T-helper 2 cell treated with Interferon-gamma antibody and Interleukin-4, amounts not matched to agents 5 μg/mL and 100 μg/mL, for 36 hours (primary cell): ENCODE measurements around the gene PDE4C.

Experiments
- DNase-seq: peaks from one replicate; pipeline ENCODE4 v3.0.0; 2021; ENCODE audit warnings: low spot score
- H3K27ac Mint-ChIP-seq: one replicate; pipeline ENCODE4 v1.8.0; 2021; ENCODE audit warnings: mild to moderate bottlenecking, mixed read lengths
- H3K27me3 Mint-ChIP-seq: one replicate; pipeline ENCODE4 v1.8.0; 2021; ENCODE audit warnings: low read depth, mixed read lengths
- H3K36me3 Mint-ChIP-seq: one replicate; pipeline ENCODE4 v1.8.0; 2021; ENCODE audit warnings: low read depth, mixed read lengths
- H3K4me1 Mint-ChIP-seq: one replicate; pipeline ENCODE4 v1.8.0; 2021; ENCODE audit warnings: low read depth, mixed read lengths
- H3K4me3 Mint-ChIP-seq: one replicate; pipeline ENCODE4 v1.8.0; 2022; ENCODE audit warnings: mild to moderate bottlenecking, moderate library complexity, mixed read lengths
- H3K9me3 Mint-ChIP-seq: one replicate; pipeline ENCODE4 v1.8.0; 2021; ENCODE audit warnings: mixed read lengths

Gene PDE4C

GRCh38 chr19:18234194-18234593, 8.0 kb upstream of the PDE4C start:
- no peaks in the 10 kb centered on the region for H3K9me3 Mint-ChIP-seq
- H3K27me3 Mint-ChIP-seq = peaks cover 29% of the 10 kb centered on the region
- H3K4me3 Mint-ChIP-seq = no peak overlapping the region
- no peak overlapping the region for H3K27ac Mint-ChIP-seq
- no peak for DNase-seq
- peaks cover 2% of the 10 kb centered on the region for H3K4me1 Mint-ChIP-seq
- no peaks in the 10 kb centered on the region for H3K36me3 Mint-ChIP-seq

- Mint-ChIP-seq H3K4me3 (no peak overlapping the region), H3K27ac (no peak overlapping the region), H3K4me1 (peaks cover 2% of the 10 kb centered on the region), H3K27me3 (peaks cover 29% of the 10 kb centered on the region), H3K9me3 (no peaks in the 10 kb centered on the region), H3K36me3 (no peaks in the 10 kb centered on the region)
- peak; percentile 53 for DNase-seq
Observed at GRCh38 chr19:18233224-18233825, 7.1 kb upstream of the PDE4C start.

- Mint-ChIP-seq H3K36me3 (no peaks in the 10 kb centered on the region), H3K27me3 (peaks cover 34% of the 10 kb centered on the region), H3K27ac (no peak overlapping the region), H3K4me3 (no peak overlapping the region), H3K4me1 (peaks cover 2% of the 10 kb centered on the region), H3K9me3 (no peaks in the 10 kb centered on the region)
- peak; percentile 27 for DNase-seq
Observed at GRCh38 chr19:18232540-18233223, 6.4 kb upstream of the PDE4C start.

- no peak for DNase-seq
- H3K4me1 Mint-ChIP-seq = peaks cover 2% of the 10 kb centered on the region
- peaks cover 43% of the 10 kb centered on the region for H3K27me3 Mint-ChIP-seq
- H3K27ac Mint-ChIP-seq = no peak overlapping the region
- H3K36me3 Mint-ChIP-seq = no peaks in the 10 kb centered on the region
- H3K9me3 Mint-ChIP-seq = no peaks in the 10 kb centered on the region
- H3K4me3 Mint-ChIP-seq = no peak overlapping the region
Observed at GRCh38 chr19:18231775-18232174, 5.5 kb upstream of the PDE4C start.

- peaks cover 47% of the 10 kb centered on the region for H3K27me3 Mint-ChIP-seq
- H3K4me1 Mint-ChIP-seq = peaks cover 2% of the 10 kb centered on the region
- H3K9me3 Mint-ChIP-seq = no peaks in the 10 kb centered on the region
- no peak overlapping the region for H3K27ac Mint-ChIP-seq
- DNase-seq = no peak
- no peaks in the 10 kb centered on the region for H3K36me3 Mint-ChIP-seq
- no peak overlapping the region for H3K4me3 Mint-ChIP-seq
Observed at GRCh38 chr19:18230941-18231734, 4.9 kb upstream of the PDE4C start.

- Mint-ChIP-seq H3K27me3 (peaks cover 58% of the 10 kb centered on the region), H3K27ac (no peak overlapping the region), H3K4me1 (peaks cover 2% of the 10 kb centered on the region)
Observed at GRCh38 chr19:18229915-18230314, 3.7 kb upstream of the PDE4C start.

GRCh38 chr19:18229474-18229873, 3.2 kb upstream of the PDE4C start:
- no peak overlapping the region for H3K4me3 Mint-ChIP-seq
- no peak overlapping the region for H3K27ac Mint-ChIP-seq
- H3K4me1 Mint-ChIP-seq = peaks cover 5% of the 10 kb centered on the region
- H3K27me3 Mint-ChIP-seq = peaks cover 62% of the 10 kb centered on the region
- H3K36me3 Mint-ChIP-seq = no peaks in the 10 kb centered on the region
- DNase-seq = no peak
- no peaks in the 10 kb centered on the region for H3K9me3 Mint-ChIP-seq

More at GRCh38 chr19:18229915-18230314, 3.7 kb upstream of the PDE4C start:
- Mint-ChIP-seq H3K4me3 (no peak overlapping the region), H3K36me3 (no peaks in the 10 kb centered on the region), H3K9me3 (no peaks in the 10 kb centered on the region)
- no peak for DNase-seq

GRCh38 chr19:18227781-18228271, 1.6 kb upstream of the PDE4C start:
- peaks cover 10% of the 10 kb centered on the region for H3K4me1 Mint-ChIP-seq
- no peak overlapping the region for H3K27ac Mint-ChIP-seq

GRCh38 chr19:18226956-18227780, 930 bp upstream of the PDE4C start:
- peaks cover 8% of the 10 kb centered on the region for H3K4me1 Mint-ChIP-seq
- no peak overlapping the region for H3K27ac Mint-ChIP-seq
- H3K36me3 Mint-ChIP-seq = no peaks in the 10 kb centered on the region
- no peak overlapping the region for H3K4me3 Mint-ChIP-seq
- peaks cover 55% of the 10 kb centered on the region for H3K27me3 Mint-ChIP-seq
- no peaks in the 10 kb centered on the region for H3K9me3 Mint-ChIP-seq
- DNase-seq = no peak

More at GRCh38 chr19:18227781-18228271, 1.6 kb upstream of the PDE4C start:
- no peak overlapping the region for H3K4me3 Mint-ChIP-seq
- no peaks in the 10 kb centered on the region for H3K9me3 Mint-ChIP-seq
- DNase-seq = no peak
- H3K36me3 Mint-ChIP-seq = no peaks in the 10 kb centered on the region
- H3K27me3 Mint-ChIP-seq = peaks cover 60% of the 10 kb centered on the region

- Mint-ChIP-seq H3K9me3 (no peaks in the 10 kb centered on the region), H3K4me1 (peaks cover 8% of the 10 kb centered on the region)
Observed at GRCh38 chr19:18225355-18225701, 910 bp downstream of the PDE4C start.

GRCh38 chr19:18224525-18225354, 1.5 kb downstream of the PDE4C start:
- Mint-ChIP-seq H3K4me1 (peaks cover 8% of the 10 kb centered on the region), H3K36me3 (no peaks in the 10 kb centered on the region), H3K4me3 (peak overlapping the region; percentile 88), H3K27me3 (peaks cover 44% of the 10 kb centered on the region), H3K27ac (peak overlapping the region; percentile 58), H3K9me3 (no peaks in the 10 kb centered on the region)
- peak; percentile 91 for DNase-seq

More at GRCh38 chr19:18225355-18225701, 910 bp downstream of the PDE4C start:
- peaks cover 45% of the 10 kb centered on the region for H3K27me3 Mint-ChIP-seq
- H3K36me3 Mint-ChIP-seq = no peaks in the 10 kb centered on the region
- no peak overlapping the region for H3K4me3 Mint-ChIP-seq
- H3K27ac Mint-ChIP-seq = no peak overlapping the region
- DNase-seq = no peak

- Mint-ChIP-seq H3K27ac (no peak overlapping the region), H3K4me1 (peaks cover 8% of the 10 kb centered on the region), H3K9me3 (no peaks in the 10 kb centered on the region), H3K4me3 (peak overlapping the region; percentile 88), H3K36me3 (no peaks in the 10 kb centered on the region), H3K27me3 (peaks cover 41% of the 10 kb centered on the region)
- DNase-seq = no peak
Observed at GRCh38 chr19:18223860-18224524, 2.2 kb downstream of the PDE4C start.
